B cell (primary cell): ENCODE measurements around the gene KDELR3. TPM values are rescaled to one million over a fixed set of nuclear protein-coding genes. Genes with fewer than 3 reads are reported as not detected.
A peak's percentile ranks its signal among the peaks of the same experiment; 100 is the strongest.

ENCODE experiments used
- ATAC-seq: fragments of 200-7000 bp; cut with Tn5 transposase; one replicate; pipeline ENCODE4 v1.10.0; 2021; ENCODE audit warnings: low read depth, mild to moderate bottlenecking, moderate number of reproducible peaks, moderate library complexity
- CTCF ChIA-PET: fragments of 350-600 bp; sonication (Branson Sonifier 250); formaldehyde crosslinking; loops from one replicate; lab custom pipeline; 2021; ENCODE audit warnings: antibody characterized with exemption, inconsistent platforms; lab: Charles Lee
- POLR2A ChIA-PET: fragments of 350-600 bp; sonication (Branson Sonifier 250); formaldehyde crosslinking; loops from one replicate; lab custom pipeline; 2021; ENCODE audit warnings: antibody characterized with exemption; lab: Charles Lee
- DNase-seq: peaks from one replicate; pipeline ENCODE4 v3.0.0; 2013
- H2AFZ ChIP-seq: 2 replicates; pipeline ENCODE4 v1.6.1; 2012; ENCODE audit warnings: mild to moderate bottlenecking, low read depth, low read length; ENCODE audit not compliant: insufficient read depth, poor library complexity, severe bottlenecking
- H3K27ac ChIP-seq, 2 donors: 1 replicate in 1 of 2; 2 replicates in 1 of 2; pipeline ENCODE4 v1.5.1; 2012 to 2013; ENCODE audit warnings: low read length in 2 of 2, mild to moderate bottlenecking in 2 of 2, moderate library complexity in 1 of 2
- H3K27me3 ChIP-seq, 4 experiments: fragments of 200-600 bp in 1 of 4; sonication (generic) in 1 of 4; replicated peaks in 1 of 4; 1 replicate in 2 of 4; 2 replicates in 2 of 4; pipeline versions ENCODE4 v1.6.1 to v1.7.0; 2013 to 2016; ENCODE audit warnings: low read length in 3 of 4, mild to moderate bottlenecking in 2 of 4, mixed read lengths in 1 of 4, moderate library complexity in 1 of 4; ENCODE audit not compliant: insufficient read depth in 4 of 4, control insufficient read depth in 3 of 4; ENCODE audit errors: control extremely low read depth in 1 of 4
- H3K36me3 ChIP-seq, 2 experiments: replicated peaks in 1 of 2; 1 replicate in 1 of 2; 2 replicates in 1 of 2; pipeline versions ENCODE4 v1.6.1 to v1.7.1; 2013; ENCODE audit warnings: low read length in 1 of 2; ENCODE audit not compliant: insufficient read depth in 2 of 2, control insufficient read depth in 1 of 2; ENCODE audit errors: control extremely low read depth in 1 of 2, extremely low read depth in 1 of 2
- H3K4me1 ChIP-seq, 2 donors: fragments of 200-600 bp in 1 of 2; sonication (generic) in 1 of 2; 1 replicate in 1 of 2; 2 replicates in 1 of 2; pipeline versions ENCODE4 v1.5.1 to v1.6.1; 2013 to 2017; ENCODE audit warnings: low read length in 2 of 2; ENCODE audit not compliant: control insufficient read depth in 2 of 2, insufficient read depth in 2 of 2
- H3K4me2 ChIP-seq: replicated peaks from 2 replicates; pipeline ENCODE3; 2012; ENCODE audit warnings: mild to moderate bottlenecking, low read depth, low read length; ENCODE audit not compliant: poor library complexity, severe bottlenecking
- H3K4me3 ChIP-seq, 5 experiments: fragments of 200-600 bp in 1 of 5; sonication (generic) in 1 of 5; 1 replicate in 3 of 5; 2 replicates in 2 of 5; pipeline versions ENCODE4 v1.5.1 to v1.7.0; 2011 to 2016; ENCODE audit warnings: low read length in 4 of 5, mild to moderate bottlenecking in 4 of 5, low read depth in 2 of 5, control low read depth in 1 of 5, moderate library complexity in 1 of 5; ENCODE audit not compliant: insufficient read depth in 1 of 5; ENCODE audit errors: control extremely low read depth in 1 of 5, extremely low read depth in 1 of 5
- H3K79me2 ChIP-seq: fragments of 200-600 bp; sonication (generic); one replicate; pipeline ENCODE4 v1.6.0; 2016; ENCODE audit warnings: low read length; ENCODE audit not compliant: control insufficient read depth, insufficient read depth
- H3K9ac ChIP-seq: fragments of 200-600 bp; sonication (generic); 2 replicates; pipeline ENCODE4 v1.6.1; 2017; ENCODE audit warnings: mild to moderate bottlenecking, low read length, moderate library complexity
- H3K9me3 ChIP-seq, 3 donors: one replicate each; pipeline versions ENCODE4 v1.6.1 to v1.7.1; 2013; ENCODE audit warnings: low read length in 2 of 3; ENCODE audit not compliant: control insufficient read depth in 2 of 3, insufficient read depth in 1 of 3; ENCODE audit errors: control extremely low read depth in 1 of 3
- H4K20me1 ChIP-seq: 2 replicates; pipeline ENCODE4 v1.6.0; 2012; ENCODE audit warnings: mild to moderate bottlenecking, low read length; ENCODE audit not compliant: insufficient read depth, control insufficient read depth, poor library complexity, severe bottlenecking
- H3K27ac Mint-ChIP-seq: one replicate; pipeline ENCODE4 v1.8.0; 2021; ENCODE audit warnings: mixed read lengths
- H3K27me3 Mint-ChIP-seq: one replicate; pipeline ENCODE4 v1.8.0; 2021; ENCODE audit warnings: mixed read lengths
- H3K4me1 Mint-ChIP-seq: one replicate; pipeline ENCODE4 v1.8.0; 2021; ENCODE audit warnings: mixed read lengths
- H3K4me3 Mint-ChIP-seq: one replicate; pipeline ENCODE4 v1.8.0; 2021; ENCODE audit warnings: mixed read lengths
- H3K9me3 Mint-ChIP-seq: one replicate; pipeline ENCODE4 v1.8.0; 2022; ENCODE audit warnings: mixed read lengths; ENCODE audit not compliant: insufficient read depth
- CTCF ChIP-seq: fragments of 200-600 bp; IDR thresholded peaks from one replicate; pipeline ENCODE4 v1.8.0; 2022; ENCODE audit warnings: antibody characterized with exemption, mild to moderate bottlenecking
- EZH2 ChIP-seq: IDR thresholded peaks from 2 replicates; pipeline ENCODE4 v1.6.1; 2012; ENCODE audit warnings: borderline replicate concordance, low read depth, mild to moderate bottlenecking, moderate library complexity, low read length; ENCODE audit not compliant: insufficient read depth, poor library complexity, severe bottlenecking
- WGBS: methylation state at CpG from one replicate; pipeline ENCODE4 v1.1.5; 2013; ENCODE audit warnings: missing lambda C conversion rate; ENCODE audit not compliant: insufficient coverage; 5-methylcytosine and 5-hydroxymethylcytosine counted together
- intact Hi-C: fragments of 100-400 bp; cut with micrococcal nuclease; formaldehyde crosslinking; loops from one replicate; pipeline ENCODE4 v1.10.0; 2022
- polyA plus RNA-seq: library from polyadenylated mRNA; depleted of rRNA; stranded (reverse); fragments of >200 nt; gene quantifications from 2 replicates; pipeline ENCODE4 v1.2.3, GENCODE V29; 2012
- total RNA-seq, 2 donors: library from RNA; stranded (reverse); fragments of 120-200 nt in 1 of 2; gene quantifications; 1 replicate in 1 of 2; 2 replicates in 1 of 2; pipeline versions ENCODE4 v1.2.3 to v1.2.4, GENCODE V29; 2013 to 2022

KDELR3 gene
- total and polyA plus RNA-seq, 2 donors (not counting 1 experiment from before 2014, with no cell fraction given) = not detected

GRCh38 chr22:38490475-38490874, 22.6 kb downstream of the KDELR3 start:
- H3K4me3 Mint-ChIP-seq = no peak overlapping the region
- no peak overlapping the region for H3K4me2 ChIP-seq
- peak overlapping the region in 1 of 2 donors; percentile 15 for H3K27ac ChIP-seq
- H3K27ac Mint-ChIP-seq = peak overlapping the region; percentile 10
- no peak overlapping the region for H3K4me3 ChIP-seq
- no peaks in the 10 kb centered on the region for H3K27me3 Mint-ChIP-seq
- 20% methylated on average over 1 of the region's 2 CpGs for WGBS
- intact Hi-C loops = no loop called here
- peaks cover 2% of the 10 kb centered on the region for H3K4me1 Mint-ChIP-seq
- H3K27me3 ChIP-seq = no peaks in the 10 kb centered on the region
- H3K9me3 Mint-ChIP-seq = no peaks in the 10 kb centered on the region
- no peaks in the 10 kb centered on the region for H3K4me1 ChIP-seq
- H3K79me2 ChIP-seq = peaks cover 28% of the 10 kb centered on the region
- peaks cover 68% of the 10 kb centered on the region for H4K20me1 ChIP-seq
- ChIA-PET CTCF (interaction anchor here (0.6 to 2.2 kb wide), 5 partner anchors 8 to 191 kb away, joined by 3 to 7 read pairs (median 3); no protein-coding TSS in a partner anchor), POLR2A (interaction anchor here (0.9 to 1.1 kb wide), 2 partner anchors 8 to 12 kb away, joined by 3 read pairs; no protein-coding TSS in a partner anchor)
- H3K9ac ChIP-seq = no peak overlapping the region
- ATAC-seq (no peak), DNase-seq (no peak)
- no peaks in the 10 kb centered on the region for H3K9me3 ChIP-seq
- H2AFZ ChIP-seq = no peak overlapping the region
- H3K36me3 ChIP-seq = peaks cover 2 to 92% of the 10 kb centered on the region in 2 experiments
- no peak for TF ChIP-seq EZH2
- TF ChIP-seq CTCF = no peak

- Mint-ChIP-seq H3K9me3 (no peaks in the 10 kb centered on the region), H3K4me1 (peaks cover 2% of the 10 kb centered on the region), H3K4me3 (no peak overlapping the region), H3K27me3 (no peaks in the 10 kb centered on the region), H3K27ac (no peak overlapping the region)
- Histone ChIP-seq H3K4me1 (no peaks in the 10 kb centered on the region), H3K27ac (no peak overlapping the region), H3K9ac (no peak overlapping the region), H3K4me3 (no peak overlapping the region), H3K27me3 (no peaks in the 10 kb centered on the region), H3K4me2 (no peak overlapping the region), H3K36me3 (peaks cover 2 to 93% of the 10 kb centered on the region in 2 experiments), H2AFZ (no peak overlapping the region), H4K20me1 (peaks cover 70% of the 10 kb centered on the region), H3K9me3 (no peaks in the 10 kb centered on the region), H3K79me2 (peaks cover 32% of the 10 kb centered on the region)
- intact Hi-C loops = no loop called here
- ATAC-seq (no peak), DNase-seq (no peak)
- WGBS = no CpG with 5 or more reads among the region's 1 CpG
- TF ChIP-seq EZH2 = no peak
- no peak for TF ChIP-seq CTCF
- ChIA-PET POLR2A (interaction anchor here (0.9 kb wide), 1 partner anchor 12 kb away, joined by 3 read pairs; no protein-coding TSS in a partner anchor), CTCF (interaction anchor here (0.6 to 2.2 kb wide), 4 partner anchors 11 to 190 kb away, joined by 3 to 7 read pairs (median 5); no protein-coding TSS in a partner anchor)
These were observed 23.0 kb downstream of the KDELR3 start for GRCh38 chr22:38490915-38491314.
